Measurements from ENCODE around the gene DDAH2.

DNA sequence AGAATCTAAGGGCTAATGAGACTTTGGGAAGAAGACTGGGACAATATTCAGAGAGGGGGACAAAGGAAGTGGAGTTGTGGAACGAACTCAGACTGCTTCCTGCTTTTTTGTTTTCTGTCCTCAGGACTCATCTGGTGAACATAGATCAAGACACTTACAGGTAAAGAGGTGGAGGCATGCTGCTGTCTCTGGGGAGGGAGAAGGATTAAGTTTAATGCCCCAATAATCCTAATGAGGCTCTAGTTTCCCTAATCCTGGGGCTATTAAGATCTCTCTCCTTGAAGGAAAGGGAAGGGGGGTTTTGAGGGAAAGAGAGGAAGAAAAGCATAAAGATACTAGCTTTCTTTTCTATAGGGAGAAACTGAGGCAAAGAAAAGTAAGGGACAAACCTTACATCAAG lies 15.3 kb upstream of the DDAH2 start:
- TF ChIP-seq CTCF (IDR thresholded peaks at IDR 0.05) (no peak), ZFX (IDR thresholded peaks at IDR 0.05; ENCODE audit: borderline replicate concordance) (no peak)

Data from 22Rv1 (cell line).